NCI-H345 treated with DMSO at 0.1 percent for 48 hours (cell line): ENCODE data around the gene GTPBP4.

ENCODE experiments used
- DNase-seq: peaks from one replicate; lab custom pipeline; 2025; ENCODE audit not compliant: unreplicated experiment; lab: John Stamatoyannopoulos, UW

Gene GTPBP4

GRCh38 chr10:966466-967235 lies 21.6 kb upstream of the GTPBP4 start:
- no peak for DNase-seq

- DNase-seq, result no peak
These were observed 19.6 kb upstream of the GTPBP4 start for GRCh38 chr10:968546-969199.

- DNase-seq, result no peak
These were observed 18.6 kb upstream of the GTPBP4 start for GRCh38 chr10:969473-970150.

- peak; percentile 27 for DNase-seq
These were observed 17.7 kb upstream of the GTPBP4 start for GRCh38 chr10:970311-971149.

- DNase-seq, result no peak
These were observed 17.1 kb upstream of the GTPBP4 start for GRCh38 chr10:971150-971542.

- no peak for DNase-seq
These were observed 16.6 kb upstream of the GTPBP4 start for GRCh38 chr10:971613-972012.

GRCh38 chr10:972763-973162 lies 15.5 kb upstream of the GTPBP4 start:
- DNase-seq, result no peak

GRCh38 chr10:974038-974784 lies 14.0 kb upstream of the GTPBP4 start:
- no peak for DNase-seq

- DNase-seq, result no peak
These were observed 13.5 kb upstream of the GTPBP4 start for GRCh38 chr10:974785-975074.

GRCh38 chr10:976316-976715 lies 11.9 kb upstream of the GTPBP4 start:
- DNase-seq, result no peak

- DNase-seq, result no peak
These were observed 9.3 kb upstream of the GTPBP4 start for GRCh38 chr10:978826-979421.

- no peak for DNase-seq
These were observed 7.7 kb upstream of the GTPBP4 start for GRCh38 chr10:980468-981093.

- DNase-seq, result no peak
These were observed 4.8 kb upstream of the GTPBP4 start for GRCh38 chr10:983401-983800.

GRCh38 chr10:983971-984655 lies 4.1 kb upstream of the GTPBP4 start:
- DNase-seq, result no peak

GRCh38 chr10:985361-985760 lies 2.9 kb upstream of the GTPBP4 start:
- DNase-seq, result no peak

- peak; percentile 49 for DNase-seq
These were observed 2.0 kb upstream of the GTPBP4 start for GRCh38 chr10:986137-986825.

GRCh38 chr10:986881-987619 lies 1.2 kb upstream of the GTPBP4 start:
- DNase-seq, result no peak

- no peak for DNase-seq
These were observed 689 bp upstream of the GTPBP4 start for GRCh38 chr10:987620-987869.
